ENCODE measurements around the gene NUP42.
"Not testable (repeated sequence)": the region's sequence is repeated elsewhere in the genome, so short reads cannot be mapped to it uniquely, and the experiment has no call there.

Gene NUP42

GRCh38 chr7:23205577-23205908 is 23.7 kb downstream of the NUP42 start:
- no peak for DNase-seq

GRCh38 chr7:23205909-23206767 is 24.3 kb downstream of the NUP42 start:
- no peak for DNase-seq

- DNase-seq = no peak
Observed at GRCh38 chr7:23207021-23207420, 25.2 kb downstream of the NUP42 start.

- no peak for DNase-seq
Observed at GRCh38 chr7:23207884-23208283, 26.0 kb downstream of the NUP42 start.

DNA sequence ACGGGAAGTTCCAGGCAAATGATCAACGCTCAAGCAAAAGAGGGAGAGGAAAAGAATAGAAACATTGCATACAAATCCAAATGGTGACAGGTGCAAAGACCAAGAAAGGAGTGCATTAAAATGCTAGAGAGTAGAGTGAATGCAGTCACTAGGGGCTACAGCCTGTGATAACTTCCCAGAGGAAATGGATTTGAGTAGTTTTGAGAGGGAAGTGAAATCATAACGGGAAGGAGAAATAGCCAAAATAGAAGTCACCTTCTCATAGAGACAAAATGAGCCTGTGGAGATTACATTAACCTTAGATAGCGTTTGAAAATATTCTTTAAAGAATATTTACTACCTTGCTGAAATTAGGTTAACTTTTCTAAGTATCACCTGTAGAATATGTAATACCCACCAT is 26.5 kb downstream of the NUP42 start:
- DNase-seq = no peak

DNA sequence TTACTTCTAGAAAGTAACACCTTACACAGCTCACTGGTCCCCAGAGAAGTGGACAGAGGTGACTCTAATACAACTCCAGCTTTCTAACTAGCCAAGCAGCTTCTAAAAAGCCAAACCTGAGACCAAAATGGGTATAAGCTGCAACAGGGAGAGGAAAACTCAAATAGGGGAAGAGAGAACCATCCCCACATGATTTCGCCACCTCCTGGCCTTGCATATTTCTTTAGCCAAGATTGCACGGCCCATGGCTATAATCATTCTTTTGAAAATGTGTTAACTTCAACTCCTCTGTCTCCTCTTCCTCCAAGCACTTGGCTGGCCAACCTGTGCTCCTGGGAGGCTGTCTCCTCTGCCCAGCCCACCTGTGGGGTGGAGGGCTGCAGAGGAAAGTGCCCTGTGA is 28.7 kb downstream of the NUP42 start:
- no peak for DNase-seq

DNA sequence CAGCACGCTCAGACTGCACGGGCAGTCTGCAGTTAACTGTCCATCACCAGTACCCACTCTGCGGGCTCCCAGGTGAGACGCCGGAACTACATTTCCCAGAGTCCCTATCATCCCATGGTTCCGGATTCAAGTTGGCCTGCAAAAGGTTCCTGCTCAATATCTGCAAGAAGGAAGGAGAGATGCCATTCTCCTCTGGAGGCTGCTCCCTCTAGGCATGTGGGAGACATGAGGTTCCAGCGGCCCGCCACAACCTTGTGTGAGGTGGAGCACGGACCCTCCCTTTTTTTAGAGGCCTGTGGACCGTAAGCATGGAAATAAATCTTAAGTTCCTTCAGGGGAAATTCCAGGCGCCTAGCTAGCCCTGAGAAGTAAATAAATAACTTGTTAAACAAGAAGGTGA is 29.7 kb downstream of the NUP42 start:
- DNase-seq = no peak

DNA sequence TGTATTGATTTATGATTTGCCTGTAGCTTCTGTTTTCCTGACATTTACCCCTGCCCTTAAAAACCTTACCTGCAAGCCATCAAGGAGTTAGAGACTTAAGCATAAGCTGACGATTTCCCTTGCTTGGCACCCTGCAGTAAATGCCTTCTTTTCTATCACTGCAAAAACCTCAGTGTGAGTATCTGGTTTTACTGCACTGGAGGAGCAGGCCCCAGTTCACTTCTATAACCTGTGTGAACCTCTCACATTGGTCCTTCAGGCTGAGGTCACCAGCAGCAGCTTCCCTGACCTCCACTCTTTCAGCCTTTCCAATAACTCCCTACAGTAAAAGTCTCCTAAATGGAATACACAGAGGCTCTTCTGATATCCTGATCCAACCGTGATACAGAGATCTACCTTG is 30.5 kb downstream of the NUP42 start:
- no peak for DNase-seq

DNA sequence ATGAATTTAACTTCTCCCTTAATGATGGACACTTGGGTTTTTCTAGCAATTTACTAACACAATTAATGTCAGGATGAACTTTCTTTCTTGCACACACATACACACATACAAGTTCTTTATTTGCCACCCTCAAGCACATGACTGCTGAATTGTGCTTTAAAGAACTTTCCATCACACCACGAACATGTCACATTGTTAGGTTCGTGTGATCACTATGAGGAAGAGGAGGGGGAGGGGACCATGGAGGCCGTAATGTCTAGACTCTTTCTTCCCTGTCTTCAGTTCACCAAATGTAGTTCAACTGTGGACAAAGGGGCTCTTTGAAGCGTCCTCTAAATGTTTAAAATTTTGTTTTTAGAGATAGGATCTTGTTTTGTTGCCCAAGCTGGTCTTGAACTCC is 31.0 kb downstream of the NUP42 start:
- DNase-seq = no peak

DNA sequence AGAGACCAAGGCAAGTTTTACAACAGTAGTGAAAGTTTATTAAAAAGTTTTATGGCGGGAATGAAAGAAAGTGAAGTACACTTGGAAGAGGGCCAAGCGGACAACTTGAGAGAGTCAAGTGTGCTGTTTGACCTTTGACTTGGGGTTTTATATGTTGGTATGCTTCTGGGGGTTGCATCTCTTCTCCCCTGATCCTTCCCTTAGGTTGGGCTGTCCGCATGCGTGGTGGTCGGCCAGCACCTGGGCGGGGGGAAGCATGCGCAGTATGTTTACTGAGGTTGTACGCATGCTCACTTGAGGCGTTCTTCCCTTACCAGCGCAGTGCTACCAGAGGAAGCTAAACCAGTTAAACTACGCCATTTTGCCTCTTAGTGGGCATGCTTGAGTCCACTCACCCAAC is 31.9 kb downstream of the NUP42 start:
- no peak for DNase-seq

DNA sequence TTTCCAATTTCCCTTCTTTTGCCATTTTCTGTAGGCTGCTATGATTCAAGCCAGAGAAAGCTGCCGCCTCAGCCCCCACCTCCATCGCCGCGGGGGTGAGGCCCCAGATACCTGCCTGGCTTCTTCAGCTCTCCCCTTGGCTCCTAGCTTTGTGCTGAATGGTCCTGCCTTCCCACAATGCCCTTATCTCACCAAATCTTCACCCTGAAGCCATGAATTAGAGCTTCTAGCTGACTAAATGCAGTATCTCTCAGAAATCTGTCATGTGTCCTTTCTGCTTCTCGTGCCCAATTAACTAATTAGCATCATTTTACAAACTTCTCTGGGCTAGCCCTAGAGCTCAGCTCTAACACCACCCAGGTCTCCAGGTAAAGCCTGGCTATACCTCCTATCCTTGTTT is 32.6 kb downstream of the NUP42 start:
- no peak for DNase-seq

- no peak for DNase-seq
Observed at GRCh38 chr7:23214938-23215337, 33.1 kb downstream of the NUP42 start.

DNA sequence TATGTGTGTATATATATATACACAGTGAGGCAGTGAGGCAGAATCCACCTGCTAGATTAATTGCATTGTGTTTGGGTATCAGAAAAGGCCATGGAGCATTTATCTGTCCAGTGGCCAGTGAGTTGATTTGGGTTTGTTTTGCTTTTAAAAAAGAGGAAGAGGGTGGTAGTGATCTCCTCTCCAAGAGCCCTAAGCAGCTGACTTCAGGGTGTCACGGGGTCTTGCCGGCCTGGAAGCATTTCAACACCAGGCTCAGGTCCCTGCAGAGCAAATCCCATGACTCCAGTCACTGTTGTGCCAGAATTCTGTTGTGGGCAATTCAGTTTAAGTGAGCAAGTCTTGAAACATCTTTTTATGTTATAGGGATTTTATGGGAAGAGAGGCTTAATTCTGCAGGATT is 34.2 kb downstream of the NUP42 start:
- DNase-seq = no peak

- no peak for DNase-seq
Observed at GRCh38 chr7:23218196-23218595, 36.3 kb downstream of the NUP42 start.

GRCh38 chr7:23220690-23221305 is 39.0 kb downstream of the NUP42 start:
- no peak for DNase-seq

DNA sequence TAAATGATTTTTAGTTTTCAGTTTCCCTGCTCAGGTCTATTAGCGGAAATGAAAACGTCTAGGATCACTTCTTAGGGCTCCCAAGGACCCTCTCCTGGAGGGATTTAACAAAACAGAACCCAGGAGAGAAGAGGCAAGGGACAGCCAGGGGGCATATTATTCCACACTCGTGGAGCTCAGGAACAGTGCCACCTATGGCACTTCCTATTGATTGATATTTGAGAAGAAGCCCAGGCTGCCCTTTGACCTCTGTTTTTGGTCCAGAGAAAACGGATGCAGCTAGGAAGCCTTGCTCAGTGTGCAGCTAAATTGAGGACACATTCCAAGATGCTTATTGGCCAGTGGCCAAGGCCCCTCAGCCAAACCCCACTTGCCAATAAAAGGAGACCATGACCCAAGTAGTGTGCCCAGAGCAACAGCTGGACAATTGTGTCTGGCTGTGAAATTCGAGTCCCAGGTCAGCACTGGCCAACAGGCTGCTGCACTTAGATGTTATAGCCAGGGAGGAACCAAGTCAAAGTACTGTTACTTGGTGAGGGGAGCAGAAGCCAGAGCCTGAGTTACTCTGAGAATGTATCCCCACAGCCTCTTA is 40.7 kb downstream of the NUP42 start:
- no peak for DNase-seq

DNA sequence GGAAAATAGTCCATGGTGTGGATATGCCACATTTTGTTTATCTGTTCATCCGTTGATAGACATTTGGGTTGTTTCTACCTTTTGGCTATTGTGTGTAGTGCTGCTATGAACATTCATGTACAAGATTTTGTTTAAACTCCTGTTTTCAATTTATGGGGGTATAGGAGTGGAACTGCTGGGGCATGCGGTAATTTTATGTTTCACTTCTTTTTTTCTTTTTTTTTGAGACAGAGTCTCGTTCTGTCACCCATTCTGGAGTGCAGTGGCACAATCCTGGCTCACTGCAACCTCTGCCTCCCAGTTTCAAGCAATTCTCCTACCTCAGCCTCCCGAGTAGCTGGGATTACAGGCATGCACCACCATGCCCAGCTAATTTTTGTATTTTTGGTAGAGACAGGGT is 42.5 kb downstream of the NUP42 start:
- DNase-seq = not testable (repeated sequence)

- no peak for DNase-seq
Observed at GRCh38 chr7:23226844-23227450, 45.1 kb downstream of the NUP42 start.

DNA sequence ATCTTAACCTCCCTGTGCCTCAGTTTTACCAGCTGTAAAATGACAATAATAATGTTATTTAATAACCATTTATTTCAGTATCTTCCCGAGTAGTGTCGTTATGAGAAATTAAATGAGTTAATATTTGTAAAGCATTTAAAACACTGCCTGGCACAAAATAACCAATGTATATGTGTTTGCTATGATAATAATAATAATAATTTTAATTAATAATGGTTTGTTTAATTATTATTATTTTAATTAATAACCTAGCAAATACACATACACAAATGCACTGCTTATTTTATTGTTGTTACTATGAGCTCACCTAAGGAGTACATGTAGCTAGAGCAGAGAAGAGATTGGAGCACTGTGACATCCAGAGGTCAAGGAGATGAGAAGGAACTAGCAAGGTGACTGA is 46.6 kb downstream of the NUP42 start:
- no peak for DNase-seq

DNA sequence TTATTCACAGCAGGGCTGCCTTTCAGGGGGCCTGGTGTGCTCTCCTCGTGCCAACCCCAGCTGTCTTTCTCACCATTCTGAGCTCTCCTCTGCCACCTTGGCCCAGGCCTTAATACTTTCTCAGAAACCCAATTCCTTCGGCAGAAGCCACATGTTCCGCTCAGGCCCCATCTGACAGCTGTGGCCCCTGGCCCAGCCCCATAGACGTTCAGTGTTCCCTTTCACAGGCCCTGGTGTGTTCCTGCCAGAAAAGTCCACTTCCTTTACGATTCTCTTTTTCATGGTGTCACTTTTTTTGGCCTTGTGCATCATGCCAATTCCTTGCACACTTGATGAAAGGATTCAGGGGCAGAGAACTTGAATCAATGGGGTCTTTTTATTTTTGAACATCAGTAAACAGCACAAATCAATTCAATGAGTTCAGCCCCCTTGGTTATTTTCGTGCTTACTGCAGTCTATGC is 48.8 kb downstream of the NUP42 start:
- no peak for DNase-seq

DNA sequence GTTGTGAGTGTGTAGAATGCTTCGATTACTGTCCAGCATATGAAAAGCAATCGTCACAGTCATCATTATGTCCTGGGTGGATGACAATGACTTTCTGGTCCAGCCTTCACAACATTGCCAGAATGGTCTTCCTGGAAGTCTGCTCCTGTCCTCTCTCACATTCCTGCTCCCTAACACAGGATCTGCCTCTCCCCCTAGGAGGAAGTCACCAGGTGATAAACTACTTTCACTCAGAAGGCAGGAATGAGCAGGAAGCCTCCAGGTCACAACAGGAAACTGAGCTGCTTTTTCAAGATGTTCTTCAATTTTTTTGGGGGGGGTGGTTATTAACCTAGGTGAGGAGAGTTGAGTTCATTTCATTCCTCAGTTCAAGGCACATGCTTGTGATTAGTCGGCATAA is 51.1 kb downstream of the NUP42 start:
- no peak for DNase-seq

DNA sequence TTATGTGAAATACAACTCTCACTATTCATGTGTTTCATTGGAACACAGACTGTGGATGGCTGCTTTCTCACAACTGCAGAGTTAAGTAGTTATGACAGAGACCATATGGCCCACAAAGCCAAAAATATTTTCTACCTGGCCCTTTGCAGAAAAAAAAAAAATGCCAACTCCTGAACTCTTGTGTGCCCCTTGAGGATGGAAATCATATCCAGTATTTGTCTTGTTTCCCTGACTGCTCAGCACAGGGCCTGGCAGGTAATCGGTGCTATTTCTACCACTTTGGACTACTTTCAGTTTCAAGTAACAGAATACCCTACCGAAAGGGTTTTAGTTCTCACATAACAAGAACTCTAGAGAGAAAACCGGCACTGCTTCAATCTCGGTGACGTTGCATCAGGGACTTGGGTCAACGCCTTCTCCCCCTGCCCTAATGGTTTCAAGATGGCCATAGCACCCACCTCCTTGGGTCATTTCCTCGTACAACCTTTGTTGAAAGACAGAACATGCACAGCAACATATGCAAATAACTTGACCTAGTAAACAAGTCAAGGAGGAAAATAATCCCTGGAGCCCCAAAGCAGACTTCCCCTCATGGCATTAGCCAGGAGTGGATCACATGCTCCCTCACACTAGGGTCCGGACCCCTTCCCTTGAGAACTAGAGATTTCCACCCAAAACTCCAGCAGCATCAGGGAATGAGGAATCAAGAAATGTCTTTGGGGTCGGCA is 52.9 kb downstream of the NUP42 start:
- no peak for DNase-seq

DNA sequence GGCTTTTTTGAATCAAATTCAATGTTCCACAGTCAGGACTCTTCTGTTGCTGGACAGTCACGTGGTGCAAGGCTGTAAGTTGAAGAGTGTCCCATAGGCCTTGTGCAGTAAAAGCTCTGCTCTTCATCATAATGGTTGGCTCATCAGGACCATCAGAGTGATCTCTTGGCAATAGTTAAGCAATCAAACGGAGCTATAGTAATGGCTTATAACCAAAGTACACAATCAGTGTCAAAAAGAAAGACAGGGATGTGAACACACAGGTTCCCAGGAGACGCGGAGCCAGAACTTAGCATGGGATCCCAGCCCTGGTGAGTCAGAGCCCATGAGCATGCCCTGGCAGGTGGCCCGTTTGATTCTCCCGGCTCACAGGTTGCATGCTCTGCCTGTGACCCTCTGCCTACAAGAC is 54.0 kb downstream of the NUP42 start:
- DNase-seq = no peak
